ENCODE results near the gene BACH2.

GRCh38 chr6:90118581-90118980 lies 178.1 kb downstream of the BACH2 start:
- TF ChIP-seq CTCF (IDR thresholded peaks at IDR 0.05) (no peak), POLR2A (IDR thresholded peaks at IDR 0.05) (no peak)
